PC-3 (cell line): Measurements from ENCODE around the gene LMBRD2. TPM values are rescaled to one million over a fixed set of nuclear protein-coding genes. Genes with fewer than 3 reads are reported as not detected.

Experiments used
- ATAC-seq: fragments of 200-7000 bp; cut with Tn5 transposase; 2 replicates; pipeline ENCODE4 v1.9.1; 2020; ENCODE audit warnings: mild to moderate bottlenecking, moderate library complexity
- Bru-seq: library from RNA; stranded (reverse); fragments of 400-500 nt; gene quantifications from one replicate; lab custom pipeline; 2021; lab: Mats Ljungman, UMichigan
- BruChase-seq, 2 experiments: library from RNA; stranded (reverse); fragments of 400-500 nt; gene quantifications; one replicate each; lab custom pipeline; 2021; lab: Mats Ljungman, UMichigan
- BruUV-seq: library from RNA; stranded (reverse); fragments of 400-500 nt; replicated peaks from 2 replicates; lab custom pipeline; 2021; lab: Mats Ljungman, UMichigan
- CTCF ChIA-PET: fragments of 300-600 bp; sonication (Branson Sonifier 250); formaldehyde crosslinking; loops from one replicate; lab custom pipeline; 2022; ENCODE audit warnings: antibody characterized with exemption; lab: Charles Lee
- POLR2A ChIA-PET: fragments of 300-600 bp; sonication (Branson Sonifier 250); formaldehyde crosslinking; loops from one replicate; lab custom pipeline; 2022; ENCODE audit warnings: antibody characterized with exemption; ENCODE audit not compliant: unreplicated experiment; lab: Charles Lee
- DNase-seq: peaks from one replicate; pipeline ENCODE4 v3.0.0-alpha.2; 2015
- H2AFZ ChIP-seq: fragments of 300-600 bp; sonication (generic); 2 replicates; pipeline ENCODE4 v1.6.0; 2016; ENCODE audit warnings: antibody characterized with exemption, low read length
- H3F3A ChIP-seq: fragments of 300-600 bp; sonication (generic); one replicate; pipeline ENCODE4 v1.6.0; 2017; ENCODE audit warnings: antibody characterized with exemption, low read length, control low read depth, mild to moderate bottlenecking; ENCODE audit not compliant: unreplicated experiment
- H3K27ac ChIP-seq: fragments of 300-600 bp; sonication (generic); 2 replicates; pipeline ENCODE4 v1.5.1; 2016; ENCODE audit warnings: mild to moderate bottlenecking, low read length
- H3K27me3 ChIP-seq: fragments of 300-600 bp; sonication (generic); 2 replicates; pipeline ENCODE4 v1.6.1; 2016; ENCODE audit warnings: low read length, mixed read lengths
- H3K36me3 ChIP-seq: fragments of 300-600 bp; sonication (generic); 2 replicates; pipeline ENCODE4 v1.6.1; 2016; ENCODE audit warnings: low read depth, mixed run types, low read length, mixed read lengths
- H3K4me1 ChIP-seq: fragments of 300-600 bp; sonication (generic); 2 replicates; pipeline ENCODE4 v1.5.1; 2016; ENCODE audit warnings: low read length; ENCODE audit not compliant: insufficient read depth
- H3K4me2 ChIP-seq: fragments of 300-600 bp; sonication (generic); 2 replicates; pipeline ENCODE4 v1.6.0; 2016; ENCODE audit warnings: low read length
- H3K4me3 ChIP-seq: fragments of 300-600 bp; sonication (generic); 2 replicates; pipeline ENCODE4 v1.5.1; 2016; ENCODE audit warnings: mild to moderate bottlenecking, low read length, mixed read lengths
- H3K79me2 ChIP-seq: fragments of 300-600 bp; sonication (generic); 2 replicates; pipeline ENCODE4 v1.6.1; 2017; ENCODE audit warnings: low read length, mixed read lengths
- H3K9ac ChIP-seq: fragments of 300-600 bp; sonication (generic); 2 replicates; pipeline ENCODE4 v1.6.0; 2016; ENCODE audit warnings: mild to moderate bottlenecking, low read length
- H3K9me2 ChIP-seq: fragments of 300-600 bp; sonication (generic); replicated peaks from 2 replicates; pipeline ENCODE4 v1.6.1; 2016; ENCODE audit warnings: mixed run types, low read length, mixed read lengths
- H3K9me3 ChIP-seq: fragments of 300-600 bp; sonication (generic); 2 replicates; pipeline ENCODE4 v1.6.1; 2016; ENCODE audit warnings: low read length, mixed read lengths
- H4K20me1 ChIP-seq: fragments of 300-600 bp; sonication (generic); 2 replicates; pipeline ENCODE4 v1.6.1; 2016; ENCODE audit warnings: low read length, mixed read lengths
- CTCF ChIP-seq: fragments of 300-600 bp; sonication (generic); conservative IDR thresholded peaks from 2 replicates; pipeline ENCODE4 v1.5.1; 2017; ENCODE audit warnings: antibody characterized with exemption, low read depth, mild to moderate bottlenecking, low read length
- EZH2 ChIP-seq: fragments of 300-600 bp; sonication (generic); IDR thresholded peaks from one replicate; pipeline ENCODE4 v1.6.1; 2017; ENCODE audit warnings: antibody characterized with exemption, mild to moderate bottlenecking, low read length; ENCODE audit not compliant: unreplicated experiment
- EZH2phosphoT487 ChIP-seq: fragments of 300-600 bp; sonication (generic); IDR thresholded peaks from 2 replicates; pipeline ENCODE4 v1.6.1; 2018; ENCODE audit warnings: mild to moderate bottlenecking, antibody characterized with exemption, low read length, borderline replicate concordance
- intact Hi-C: fragments of 100-400 bp; cut with micrococcal nuclease; formaldehyde crosslinking; loops from 2 replicates; pipeline ENCODE4 v1.9.0; 2023
- long read RNA-seq: library from polyadenylated mRNA; unstranded; transcript quantifications from one replicate; pipeline ENCODE4 v2.0.0, GENCODE V29; 2021; ENCODE audit not compliant: unreplicated experiment
- total RNA-seq: library from RNA; depleted of rRNA; stranded (reverse); fragments of >200 nt; gene quantifications from 2 replicates; pipeline ENCODE4 v1.2.3, GENCODE V29; 2014; rRNA removed

LMBRD2 gene
- total RNA-seq, result 9.1 and 21.1 TPM in 2 replicates
- percentile 65 among the genes with signal in this experiment for Bru-seq, nascent RNA
- BruChase-seq, experiment 1, labeled RNA remaining after a 6-hour chase, result percentile 71 among the genes with signal in this experiment
- BruChase-seq, experiment 2, labeled RNA remaining after a 2-hour chase, result percentile 68 among the genes with signal in this experiment
- long read RNA-seq, full-length matches to known transcripts, result 39 of 65 reads
- long read RNA-seq, partial matches to known transcripts, result 19 of 65 reads
- long read RNA-seq, other reads (novel, unspliced or antisense), result 7 of 65 reads

- DNase-seq, result peak; percentile 99
- Histone ChIP-seq H2AFZ (peak within 1 kb of the TSS; percentile 88), H3K9me3 (no peaks in the 10 kb centered on the region), H4K20me1 (no peaks in the 10 kb centered on the region), H3K27ac (peak within 1 kb of the TSS; percentile 4; the same call in 1 of the 2 replicates), H3K27me3 (no peaks in the 10 kb centered on the region), H3K36me3 (peaks cover 9% of the 10 kb centered on the region; the same call in 1 of the 2 replicates), H3K9ac (peak within 1 kb of the TSS; percentile 89), H3K79me2 (peaks cover 77% of the 10 kb centered on the region), H3K4me2 (peak within 1 kb of the TSS; percentile 93), H3F3A (no peaks in the 10 kb centered on the region), H3K4me1 (peaks cover 38% of the 10 kb centered on the region), H3K4me3 (peak within 1 kb of the TSS; percentile 84), H3K9me2 (no peaks in the 10 kb centered on the region)
- CTCF ChIA-PET, result interaction anchor here (0.9 to 1.6 kb wide), 3 partner anchors 72 to 90 kb away, joined by 3 to 25 read pairs (median 12); partner anchors contain the start of gene NADK2
- BruUV-seq, result TSS peak; percentile 49
- TF ChIP-seq EZH2phosphoT487 (no peak), CTCF (no peak), EZH2 (no peak)
- intact Hi-C loops, result loop anchor here (2.0 kb wide), 2 partner anchors 73 to 89 kb away; partner anchors contain the start of gene NADK2
- POLR2A ChIA-PET, result interaction anchor here (1.7 kb wide), 1 partner anchor 73 kb away, joined by 6 read pairs; no protein-coding TSS in a partner anchor
- ATAC-seq, result peak; percentile 97
These were observed at the start of gene LMBRD2, which contains the start of gene SKP2 for GRCh38 chr5:36151434-36152323. TSS of gene LMBRD2 (minus strand) at chr5:36151887. CDS start at chr5:36143349, 8,538 bp downstream. TSS of gene SKP2 (plus strand) at chr5:36152111. CDS start at chr5:36152263, 152 bp downstream.

DNA sequence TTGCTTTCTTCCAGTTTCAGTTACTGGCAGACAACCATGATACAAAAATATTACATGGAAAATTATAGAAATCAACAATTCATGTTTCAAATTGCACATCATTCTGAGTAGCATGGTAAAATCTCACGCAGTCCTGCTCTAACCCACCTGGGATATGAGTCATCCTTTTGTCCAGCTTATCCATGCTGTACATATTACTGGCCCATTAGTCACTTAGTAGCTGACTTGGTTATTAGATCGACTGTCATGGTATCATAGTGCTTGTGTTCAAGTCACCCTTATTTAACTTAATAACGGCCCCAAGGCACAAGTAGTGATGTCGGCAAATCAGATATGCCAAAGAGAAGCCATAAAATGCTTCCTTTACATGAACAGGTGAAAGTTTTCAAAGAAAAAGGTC lies 48.8 kb upstream of the LMBRD2 start:
- Histone ChIP-seq H3K27ac (no peak overlapping the region; the same call in 1 of the 2 replicates), H3K9me3 (no peaks in the 10 kb centered on the region), H3K9ac (no peak overlapping the region), H3K36me3 (peaks cover 28% of the 10 kb centered on the region), H3F3A (no peaks in the 10 kb centered on the region), H3K79me2 (no peaks in the 10 kb centered on the region), H3K4me2 (peak overlapping the region; percentile 23; the same call in 1 of the 2 replicates), H2AFZ (no peak overlapping the region), H3K4me1 (peaks cover 17% of the 10 kb centered on the region), H3K4me3 (no peak overlapping the region), H3K27me3 (no peaks in the 10 kb centered on the region), H3K9me2 (no peaks in the 10 kb centered on the region), H4K20me1 (no peaks in the 10 kb centered on the region)
- ChIA-PET CTCF (interaction anchor here (0.5 kb wide), 1 partner anchor 192 kb away, joined by 6 read pairs; no protein-coding TSS in a partner anchor), POLR2A (no interaction called here)
- DNase-seq, result peak; percentile 81
- peak; percentile 100 for ATAC-seq
- no peak for TF ChIP-seq EZH2
- no peak for TF ChIP-seq EZH2phosphoT487
- TF ChIP-seq CTCF, result no peak
- intact Hi-C loops, result loop anchor here (5.0 kb wide), 1 partner anchor 42 kb away; the partner anchor contains the start of gene NADK2
- no TSS peak for BruUV-seq
